Loucy (cell line): ENCODE measurements around the gene SNX27.

Source experiments
- CTCF ChIP-seq: fragments of 200-600 bp; sonication (generic); conservative IDR thresholded peaks from 2 replicates; pipeline ENCODE4 v1.5.1; 2014; ENCODE audit warnings: mild to moderate bottlenecking, antibody characterized with exemption, low read length
- EZH2phosphoT487 ChIP-seq: fragments of 200-600 bp; IDR thresholded peaks from 2 replicates; pipeline ENCODE4 v1.6.1; 2018; ENCODE audit warnings: antibody characterized with exemption, mild to moderate bottlenecking, moderate library complexity, borderline replicate concordance

- TF ChIP-seq CTCF (no peak), EZH2phosphoT487 (no peak)
Observed at GRCh38 chr1:151729157-151729965, 117.5 kb downstream of the SNX27 start.
